Mesodermal cell (in vitro differentiated cells): ENCODE data around the gene SHKBP1.
"Not testable (repeated sequence)": the region's sequence is repeated elsewhere in the genome, so short reads cannot be mapped to it uniquely, and the experiment has no call there.

Experiments
- H3K27ac ChIP-seq: 2 replicates; pipeline ENCODE4 v1.7.0; 2013; ENCODE audit warnings: mild to moderate bottlenecking, low read depth, low read length, moderate library complexity; ENCODE audit not compliant: severe bottlenecking
- H3K36me3 ChIP-seq: 2 replicates; pipeline ENCODE4 v1.7.1; 2013; ENCODE audit warnings: mild to moderate bottlenecking, low read length, moderate library complexity; ENCODE audit not compliant: control insufficient read depth, insufficient read depth
- H3K4me1 ChIP-seq: one replicate; pipeline ENCODE4 v1.7.1; 2013; ENCODE audit warnings: mild to moderate bottlenecking, low read length; ENCODE audit not compliant: insufficient read depth, control insufficient read depth, poor library complexity, severe bottlenecking
- H3K4me3 ChIP-seq: 2 replicates; pipeline ENCODE4 v1.7.0; 2013; ENCODE audit warnings: low read length, control low read depth, mild to moderate bottlenecking; ENCODE audit not compliant: insufficient read depth, poor library complexity, severe bottlenecking; ENCODE audit errors: extremely low read depth
- H3K9me3 ChIP-seq: 2 replicates; pipeline ENCODE4 v1.7.1; 2013; ENCODE audit warnings: mild to moderate bottlenecking, low read length, moderate library complexity; ENCODE audit not compliant: control insufficient read depth
- WGBS, 2 experiments: methylation state at CpG; one replicate each; pipeline ENCODE4 v1.1.5; 2013; ENCODE audit warnings: missing lambda C conversion rate in 2 of 2; ENCODE audit not compliant: insufficient coverage in 2 of 2; 5-methylcytosine and 5-hydroxymethylcytosine counted together

The SHKBP1 gene

GRCh38 chr19:40620161-40620485, 43.5 kb downstream of the SHKBP1 start:
- Histone ChIP-seq H3K4me3 (no peak overlapping the region), H3K4me1 (peaks cover 14% of the 10 kb centered on the region), H3K9me3 (no peaks in the 10 kb centered on the region), H3K36me3 (peaks cover 53% of the 10 kb centered on the region), H3K27ac (no peak overlapping the region)
- 98 to 100% methylated on average over 3 to 5 of the region's 8 CpGs for WGBS, 2 experiments

- no peaks in the 10 kb centered on the region for H3K9me3 ChIP-seq
- peaks cover 22% of the 10 kb centered on the region for H3K4me1 ChIP-seq
- 45 to 50% methylated on average over 2 of the region's 2 CpGs for WGBS, 2 experiments
- H3K27ac ChIP-seq, result no peak overlapping the region
- H3K4me3 ChIP-seq, result no peak overlapping the region
- H3K36me3 ChIP-seq, result peaks cover 53% of the 10 kb centered on the region
These were observed 44.6 kb downstream of the SHKBP1 start for GRCh38 chr19:40621283-40621682.

GRCh38 chr19:40621966-40622772, 45.5 kb downstream of the SHKBP1 start:
- Histone ChIP-seq H3K4me3 (no peak overlapping the region), H3K27ac (no peak overlapping the region), H3K36me3 (peaks cover 51% of the 10 kb centered on the region), H3K9me3 (no peaks in the 10 kb centered on the region), H3K4me1 (peaks cover 22% of the 10 kb centered on the region)
- 89 to 93% methylated on average over 20 to 21 of the region's 24 CpGs for WGBS, 2 experiments

GRCh38 chr19:40622773-40623075, 46.1 kb downstream of the SHKBP1 start:
- Histone ChIP-seq H3K4me3 (no peak overlapping the region), H3K4me1 (peaks cover 22% of the 10 kb centered on the region), H3K27ac (no peak overlapping the region), H3K9me3 (no peaks in the 10 kb centered on the region), H3K36me3 (peaks cover 51% of the 10 kb centered on the region)
- WGBS, 2 experiments, result 92 to 97% methylated on average over 5 to 7 of the region's 7 CpGs

- Histone ChIP-seq H3K27ac (peak overlapping the region; percentile 36), H3K36me3 (peaks cover 46% of the 10 kb centered on the region), H3K4me3 (no peak overlapping the region), H3K9me3 (no peaks in the 10 kb centered on the region), H3K4me1 (peaks cover 22% of the 10 kb centered on the region)
- whole genome bisulfite sequencing, 2 experiments, result 10 to 18% methylated on average over 34 to 40 of the region's 41 CpGs
These were observed 47.0 kb downstream of the SHKBP1 start for GRCh38 chr19:40623403-40624251.

- H3K27ac ChIP-seq, H3K9me3 ChIP-seq, H3K4me3 ChIP-seq: not testable (repeated sequence)
- WGBS, 2 experiments, result 77 to 82% methylated on average over 8 to 14 of the region's 14 CpGs
- Histone ChIP-seq H3K36me3 (peaks cover 41% of the 10 kb centered on the region), H3K4me1 (peaks cover 22% of the 10 kb centered on the region)
These were observed 47.9 kb downstream of the SHKBP1 start for GRCh38 chr19:40624369-40625153.

GRCh38 chr19:40625406-40626120, 48.9 kb downstream of the SHKBP1 start:
- Histone ChIP-seq H3K36me3 (peaks cover 39% of the 10 kb centered on the region), H3K4me3 (no peak overlapping the region), H3K4me1 (peaks cover 22% of the 10 kb centered on the region), H3K9me3 (no peaks in the 10 kb centered on the region), H3K27ac (peak overlapping the region; percentile 23)
- WGBS, 2 experiments, result 82 to 94% methylated on average over 5 to 7 of the region's 7 CpGs

GRCh38 chr19:40626918-40627317, 50.2 kb downstream of the SHKBP1 start:
- H3K9me3 ChIP-seq, result no peaks in the 10 kb centered on the region
- H3K4me3 ChIP-seq, result no peak overlapping the region
- H3K36me3 ChIP-seq, result peaks cover 25% of the 10 kb centered on the region
- no peak overlapping the region for H3K27ac ChIP-seq
- H3K4me1 ChIP-seq, result peaks cover 22% of the 10 kb centered on the region
- WGBS, 2 experiments, result 96 to 98% methylated on average over 20 to 24 of the region's 24 CpGs

GRCh38 chr19:40627486-40628279, 51.0 kb downstream of the SHKBP1 start:
- Histone ChIP-seq H3K4me1 (peaks cover 20% of the 10 kb centered on the region), H3K4me3 (no peak overlapping the region), H3K27ac (no peak overlapping the region), H3K9me3 (no peaks in the 10 kb centered on the region), H3K36me3 (peaks cover 20% of the 10 kb centered on the region)
- WGBS, 2 experiments, result 91 to 95% methylated on average over 37 to 38 of the region's 39 CpGs
